Endothelial cell of umbilical vein (primary cell): ENCODE data around the gene COL1A1. TPM values are rescaled to one million over a fixed set of nuclear protein-coding genes. Genes with fewer than 3 reads are reported as not detected.

Experiments used
- BruUV-seq: library from RNA; stranded (reverse); fragments of 400-500 nt; replicated peaks from 2 replicates; lab custom pipeline; 2021; lab: Mats Ljungman, UMichigan
- CTCF ChIA-PET: fragments of 300-600, 350-600 bp; sonication (Branson Sonifier 250); formaldehyde crosslinking; loops from one replicate; lab custom pipeline; 2021; ENCODE audit warnings: antibody characterized with exemption, inconsistent platforms; lab: Charles Lee
- POLR2A ChIA-PET: fragments of 300-600, 350-600 bp; sonication (Branson Sonifier 250); formaldehyde crosslinking; loops from one replicate; lab custom pipeline; 2021; ENCODE audit warnings: antibody characterized with exemption, inconsistent platforms; lab: Charles Lee
- DNase-seq: peaks from one replicate; pipeline ENCODE4 v3.0.0-alpha.2; 2011; ENCODE audit warnings: low read depth, low spot score
- FAIRE-seq: peaks from 2 replicates; lab custom pipeline; 2011; peaks lifted over from hg19 to GRCh38; lab: Jason Lieb, UNC
- H2AFZ ChIP-seq: 2 replicates; pipeline ENCODE4 v1.6.0; 2012; ENCODE audit warnings: low read depth, low read length, control low read depth, inconsistent platforms
- H3K27ac ChIP-seq: 2 replicates; pipeline ENCODE4 v1.5.1; 2011; ENCODE audit warnings: low read depth, mild to moderate bottlenecking, control low read depth, low read length, moderate library complexity; ENCODE audit not compliant: insufficient read depth
- H3K27me3 ChIP-seq, 2 experiments: 2 replicates each; pipeline versions ENCODE4 v1.6.0 to v1.6.1; 2011; ENCODE audit warnings: low read length in 2 of 2, mixed read lengths in 1 of 2; ENCODE audit not compliant: control insufficient read depth in 2 of 2, insufficient read depth in 2 of 2
- H3K36me3 ChIP-seq, 2 experiments: 2 replicates in 1 of 2; 3 replicates in 1 of 2; pipeline ENCODE4 v1.5.1; 2011; ENCODE audit warnings: low read length in 2 of 2, mild to moderate bottlenecking in 1 of 2, moderate library complexity in 1 of 2; ENCODE audit not compliant: control insufficient read depth in 2 of 2, insufficient read depth in 2 of 2; ENCODE audit errors: extremely low read depth in 1 of 2
- H3K4me1 ChIP-seq: 3 replicates; pipeline ENCODE4 v1.5.1; 2011; ENCODE audit warnings: mild to moderate bottlenecking, low read length; ENCODE audit not compliant: control insufficient read depth, insufficient read depth; ENCODE audit errors: extremely low read depth
- H3K4me2 ChIP-seq: 2 replicates; pipeline ENCODE4 v1.6.1; 2011; ENCODE audit warnings: low read length, control low read depth, mixed read lengths; ENCODE audit not compliant: insufficient read depth
- H3K4me3 ChIP-seq, 3 experiments: fragments of 200-600 bp in 1 of 3; sonication (generic), shearing (Covaris generic) in 1 of 3; replicated peaks in 1 of 3; 2 replicates each; pipeline ENCODE4 v1.5.1; 2011 to 2016; ENCODE audit warnings: control low read depth in 3 of 3, low read length in 3 of 3, mild to moderate bottlenecking in 2 of 3, inconsistent platforms in 1 of 3, low read depth in 1 of 3, moderate library complexity in 1 of 3; ENCODE audit not compliant: insufficient read depth in 1 of 3
- H3K79me2 ChIP-seq: 2 replicates; pipeline ENCODE4 v1.6.0; 2012; ENCODE audit warnings: low read length, inconsistent platforms; ENCODE audit not compliant: control insufficient read depth, insufficient read depth
- H3K9ac ChIP-seq: replicated peaks from 2 replicates; pipeline ENCODE3; 2011; ENCODE audit warnings: low read length, control low read depth; ENCODE audit not compliant: insufficient read depth; ENCODE audit errors: extremely low read depth
- H3K9me1 ChIP-seq: replicated peaks from 3 replicates; pipeline ENCODE4 v1.6.0; 2011; ENCODE audit warnings: mild to moderate bottlenecking, low read length; ENCODE audit not compliant: control insufficient read depth, insufficient read depth; ENCODE audit errors: extremely low read depth
- H3K9me3 ChIP-seq: replicated peaks from 2 replicates; pipeline ENCODE4 v1.5.1; 2012; ENCODE audit warnings: low read length, inconsistent platforms; ENCODE audit not compliant: control insufficient read depth, insufficient read depth
- H4K20me1 ChIP-seq: replicated peaks from 2 replicates; pipeline ENCODE3; 2011; ENCODE audit warnings: mild to moderate bottlenecking, low read length; ENCODE audit not compliant: control insufficient read depth, insufficient read depth; ENCODE audit errors: extremely low read depth
- CTCF ChIP-seq, 2 donors: IDR thresholded peaks; 1 replicate in 1 of 2; 2 replicates in 1 of 2; pipeline ENCODE4 v1.5.1; 2011; ENCODE audit warnings: low read length in 2 of 2, mild to moderate bottlenecking in 2 of 2, moderate library complexity in 2 of 2, control low read depth in 1 of 2, inconsistent platforms in 1 of 2, low read depth in 1 of 2; ENCODE audit not compliant: insufficient read depth in 1 of 2; ENCODE audit errors: extremely low read depth in 1 of 2
- EZH2 ChIP-seq: IDR thresholded peaks from 2 replicates; pipeline ENCODE4 v1.6.1; 2012; ENCODE audit warnings: borderline replicate concordance, low read depth, mild to moderate bottlenecking, moderate library complexity, low read length, inconsistent platforms; ENCODE audit not compliant: severe bottlenecking
- FOS ChIP-seq: IDR thresholded peaks from 2 replicates; pipeline ENCODE4 v1.6.1; 2011; ENCODE audit warnings: mild to moderate bottlenecking, low read length, moderate library complexity, borderline replicate concordance; ENCODE audit not compliant: insufficient read depth
- GATA2 ChIP-seq: IDR thresholded peaks from 2 replicates; pipeline ENCODE4 v1.7.0; 2011; ENCODE audit warnings: low read depth, mild to moderate bottlenecking, moderate library complexity, mixed read lengths, low read length; ENCODE audit not compliant: insufficient read length, insufficient read depth
- JUN ChIP-seq: IDR thresholded peaks from 2 replicates; pipeline ENCODE4 v1.6.1; 2011; ENCODE audit warnings: borderline replicate concordance, low read depth; ENCODE audit not compliant: insufficient read length, insufficient read depth
- MAX ChIP-seq: IDR thresholded peaks from 2 replicates; pipeline ENCODE4 v1.6.1; 2011; ENCODE audit not compliant: insufficient read depth, insufficient read length
- MYC ChIP-seq: IDR thresholded peaks from one replicate; pipeline ENCODE4 v1.6.1; 2011; ENCODE audit warnings: mild to moderate bottlenecking, low read depth, low read length
- POLR2A ChIP-seq: IDR thresholded peaks from 2 replicates; pipeline ENCODE4 v1.6.1; 2012; ENCODE audit warnings: low read depth, mild to moderate bottlenecking, control low read depth, low read length
- POLR2AphosphoS5 ChIP-seq: IDR thresholded peaks from 2 replicates; pipeline ENCODE4 v1.6.1; 2012; ENCODE audit warnings: low read depth, mild to moderate bottlenecking, control low read depth, low read length, moderate library complexity; ENCODE audit not compliant: insufficient read depth
- dilution Hi-C: fragments of 300-500 bp; cut with MboI; formaldehyde crosslinking; loops from one replicate; pipeline ENCODE4 v1.15.0; 2019; ENCODE audit warnings: low sequenced_read_pairs; ENCODE audit not compliant: extremely low pct_ligation_motif_present
- intact Hi-C: fragments of 100-400 bp; cut with micrococcal nuclease; formaldehyde crosslinking; loops from one replicate; pipeline ENCODE4 v1.10.0; 2022
- polyA plus RNA-seq, 4 experiments: library from polyadenylated mRNA; depleted of rRNA in 3 of 4; stranded (reverse) in 3 of 4; unstranded in 1 of 4; fragments of >200 nt; gene quantifications; 2 replicates each; pipeline versions ENCODE4 v1.2.1 to v1.2.3, GENCODE V29; 2011 to 2012; ENCODE audit warnings: missing spikeins in 1 of 4
- total RNA-seq: library from RNA; stranded (reverse); gene quantifications from 2 replicates; pipeline ENCODE4 v1.2.3, GENCODE V29; 2021

COL1A1 gene
- total and polyA plus RNA-seq, 2 donors (not counting 3 experiments of a cell fraction or from before 2014, with no cell fraction given) = 0.07 TPM

GRCh38 chr17:50177476-50177875 is 24.0 kb downstream of the COL1A1 start:
- no TSS peak for BruUV-seq
- FAIRE-seq = peak; percentile 37
- H3K27ac ChIP-seq = peak overlapping the region; percentile 73

GRCh38 chr17:50176559-50177357 is 24.7 kb downstream of the COL1A1 start:
- Histone ChIP-seq H3K27me3 (no peaks in the 10 kb centered on the region), H3K79me2 (no peaks in the 10 kb centered on the region), H3K9ac (no peak overlapping the region), H3K9me3 (no peaks in the 10 kb centered on the region), H3K4me2 (no peak overlapping the region), H3K4me3 (no peak overlapping the region), H3K36me3 (no peaks in the 10 kb centered on the region), H3K9me1 (no peaks in the 10 kb centered on the region), H2AFZ (no peak overlapping the region), H3K27ac (no peak overlapping the region), H3K4me1 (peaks cover 16% of the 10 kb centered on the region), H4K20me1 (no peaks in the 10 kb centered on the region)
- DNase-seq (no peak), FAIRE-seq (no peak)
- ChIA-PET CTCF (interaction anchor here (0.6 to 3.5 kb wide), 10 partner anchors 8 to 83 kb away, joined by 3 to 75 read pairs (median 15); partner anchors contain the start of gene COL1A1), POLR2A (no interaction called here)
- no TSS peak for BruUV-seq
- intact Hi-C loops = no loop called here
- dilution Hi-C loops = no loop called here
- TF ChIP-seq POLR2AphosphoS5 = no peak
- no peak for TF ChIP-seq FOS
- TF ChIP-seq CTCF (IDR thresholded peaks at IDR 0.05; ENCODE audit: extremely low read depth in 1 of 2, insufficient read depth in 1 of 2, low read depth in 1 of 2, low read length in 2 of 2) = no peak
- TF ChIP-seq MAX = no peak
- TF ChIP-seq GATA2 = no peak
- no peak for TF ChIP-seq EZH2
- TF ChIP-seq POLR2A = no peak
- TF ChIP-seq MYC = no peak
- no peak for TF ChIP-seq JUN

More at GRCh38 chr17:50177476-50177875, 24.0 kb downstream of the COL1A1 start:
- no peak for DNase-seq
- Histone ChIP-seq H4K20me1 (no peaks in the 10 kb centered on the region), H3K4me3 (no peak overlapping the region), H2AFZ (peak overlapping the region; percentile 36), H3K9me1 (no peaks in the 10 kb centered on the region), H3K9me3 (no peaks in the 10 kb centered on the region), H3K4me2 (peak overlapping the region; percentile 2), H3K9ac (peak overlapping the region; percentile 57), H3K79me2 (no peaks in the 10 kb centered on the region), H3K27me3 (no peaks in the 10 kb centered on the region), H3K36me3 (no peaks in the 10 kb centered on the region), H3K4me1 (peaks cover 16% of the 10 kb centered on the region)
- dilution Hi-C loops (no loop called here), intact Hi-C loops (no loop called here)
- POLR2A ChIA-PET = interaction anchor here (1.6 kb wide), 1 partner anchor 26 kb away, joined by 3 read pairs; no protein-coding TSS in a partner anchor
- no peak for TF ChIP-seq MYC
- TF ChIP-seq MAX = no peak
- TF ChIP-seq JUN = no peak
- TF ChIP-seq FOS = no peak
- TF ChIP-seq POLR2AphosphoS5 = no peak
- CTCF ChIA-PET = interaction anchor here (0.6 to 3.5 kb wide), 22 partner anchors 9 to 324 kb away, joined by 3 to 75 read pairs (median 4); partner anchors contain the start of genes COL1A1, SGCA and TMEM92
